Adrenal gland (tissue), 12 donors: ENCODE results near the gene LTN1. TPM values are rescaled to one million over a fixed set of nuclear protein-coding genes. Genes with fewer than 3 reads are reported as not detected.
"Not testable (repeated sequence)": the region's sequence is repeated elsewhere in the genome, so short reads cannot be mapped to it uniquely, and the experiment has no call there.

ENCODE experiments used
- DNase-seq, 7 donors: peaks; one replicate each; pipeline ENCODE4 v3.0.0-alpha.2; 2019 to 2020
- H3K27ac ChIP-seq, 5 donors: fragments of 200-600 bp; sonication (generic) in 4 of 5; 1 replicate in 3 of 5; 2 replicates in 2 of 5; pipeline versions ENCODE4 v1.5.1 to v1.8.0; 2016 to 2020; ENCODE audit warnings: mild to moderate bottlenecking in 1 of 5
- H3K27me3 ChIP-seq: fragments of 200-600 bp; 2 replicates; pipeline ENCODE4 v1.8.0; 2021
- H3K36me3 ChIP-seq, 2 donors: fragments of 200-600 bp; replicated peaks in 1 of 2; 1 replicate in 1 of 2; 2 replicates in 1 of 2; pipeline versions ENCODE4 v1.5.1 to v1.8.0; 2018 to 2022
- H3K4me1 ChIP-seq, 2 donors: fragments of 200-600 bp; replicated peaks in 1 of 2; 1 replicate in 1 of 2; 2 replicates in 1 of 2; pipeline versions ENCODE4 v1.5.1 to v1.8.0; 2018 to 2021
- H3K4me3 ChIP-seq, 4 donors: fragments of 200-600 bp; sonication (generic) in 3 of 4; one replicate each; pipeline ENCODE4 v1.5.1; 2016 to 2018
- H3K9me3 ChIP-seq, 3 donors: fragments of 200-600 bp; sonication (generic) in 1 of 3; replicated peaks in 1 of 3; 1 replicate in 2 of 3; 2 replicates in 1 of 3; pipeline versions ENCODE4 v1.5.1 to v1.8.0; 2016 to 2021
- POLR2A ChIP-seq, 2 donors: fragments of 450-650 bp; IDR thresholded peaks; one replicate each; pipeline ENCODE4 v1.6.1; 2017; ENCODE audit warnings: antibody characterized with exemption in 2 of 2, mild to moderate bottlenecking in 2 of 2, moderate library complexity in 1 of 2
- WGBS, 4 donors: extraction: QIAGEN DNeasy Blood & Tissue Kit in 2 of 4; methylation state at CpG; one replicate each; pipeline versions ENCODE4 v1.1.5 to v1.1.7; 2013 to 2017; 5-methylcytosine and 5-hydroxymethylcytosine counted together
- intact Hi-C, 2 donors: fragments of 100-400 bp; cut with DNase I; formaldehyde crosslinking; loops; one replicate each; pipeline versions ENCODE4 v1.14.1 to v1.15.0; 2022 to 2023
- polyA plus RNA-seq, 3 donors: library from polyadenylated mRNA; stranded (reverse); fragments of 200-250 nt in 2 of 3; fragments of 350-450 nt in 1 of 3; fragmentation: Illumina TruSeq in 1 of 3; extraction: RNeasy Lipid Tissue Mini Kit (QIAGEN cat#74804) in 1 of 3; gene quantifications; one replicate each; pipeline ENCODE4 v1.2.3, GENCODE V29; 2013 to 2014
- total RNA-seq, 9 donors: library from RNA; depleted of rRNA in 4 of 9; stranded (reverse); fragments of >200 nt in 4 of 9; fragments of 120-200 nt in 1 of 9; fragmentation: NEBNext Ultra II Directional in 1 of 9; extraction: Animal tissue kit (Norgen Biotek cat#: 25700) in 1 of 9; gene quantifications; one replicate each; pipeline versions ENCODE4 v1.1.0 to v1.2.4, GENCODE V29; 2013 to 2023
- TF ChIP-seq, protein P1 (sequence below), 6 experiments: fragments of 450-650 bp in 4 of 6; fragments of 200-600 bp in 2 of 6; sonication (generic) in 1 of 6; IDR thresholded peaks; 1 replicate in 5 of 6; 2 replicates in 1 of 6; pipeline versions ENCODE4 v1.5.1 to v1.8.0; 2016 to 2021; ENCODE audit warnings: antibody characterized with exemption in 6 of 6, mild to moderate bottlenecking in 2 of 6, moderate library complexity in 1 of 6
- donor health status: healthy with polysubstance abuse.
- donor health status: Bipolar disorder and iron deficiency.
- donor health status: DM: yes; HTN: yes; CAD: no.
- donor health status: DM: no; HTN: no; CAD: no.
- donor health status: DM: no; HTN: no; CAD: no.
- donor health status: DM: yes; HTN: yes; CAD: no.

Gene LTN1
- total and polyA plus RNA-seq, 12 donors, result 3.6 to 31.2 (median 22.0) TPM

DNA sequence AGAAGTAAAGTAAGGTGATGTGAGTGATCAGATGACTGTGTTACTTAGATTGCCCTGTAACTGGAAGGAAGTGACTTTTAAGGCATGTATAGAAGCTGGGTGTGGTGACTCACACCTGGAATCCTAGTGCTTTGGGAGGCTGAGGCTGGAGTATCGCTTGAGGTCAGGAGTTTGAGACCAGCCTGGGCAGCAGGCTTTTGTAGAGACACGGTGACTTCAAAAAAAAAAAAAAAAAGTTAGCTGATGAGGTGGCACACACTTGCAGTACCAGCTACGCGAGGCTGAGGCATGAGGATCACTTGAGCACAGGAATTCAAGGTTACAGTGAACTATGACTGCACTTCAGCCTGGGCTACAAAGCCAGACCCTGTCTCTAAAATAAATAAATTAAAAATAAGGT is 29.5 kb upstream of the LTN1 start:
- intact Hi-C loops, result no loop called here
- Histone ChIP-seq H3K27me3 (no peaks in the 10 kb centered on the region), H3K4me3 (no peak overlapping the region), H3K36me3 (no peaks in the 10 kb centered on the region), H3K9me3 (no peaks in the 10 kb centered on the region), H3K4me1 (peaks cover 16 to 32% of the 10 kb centered on the region in 2 donors), H3K27ac (no peak overlapping the region)
- TF ChIP-seq, protein P1, sequence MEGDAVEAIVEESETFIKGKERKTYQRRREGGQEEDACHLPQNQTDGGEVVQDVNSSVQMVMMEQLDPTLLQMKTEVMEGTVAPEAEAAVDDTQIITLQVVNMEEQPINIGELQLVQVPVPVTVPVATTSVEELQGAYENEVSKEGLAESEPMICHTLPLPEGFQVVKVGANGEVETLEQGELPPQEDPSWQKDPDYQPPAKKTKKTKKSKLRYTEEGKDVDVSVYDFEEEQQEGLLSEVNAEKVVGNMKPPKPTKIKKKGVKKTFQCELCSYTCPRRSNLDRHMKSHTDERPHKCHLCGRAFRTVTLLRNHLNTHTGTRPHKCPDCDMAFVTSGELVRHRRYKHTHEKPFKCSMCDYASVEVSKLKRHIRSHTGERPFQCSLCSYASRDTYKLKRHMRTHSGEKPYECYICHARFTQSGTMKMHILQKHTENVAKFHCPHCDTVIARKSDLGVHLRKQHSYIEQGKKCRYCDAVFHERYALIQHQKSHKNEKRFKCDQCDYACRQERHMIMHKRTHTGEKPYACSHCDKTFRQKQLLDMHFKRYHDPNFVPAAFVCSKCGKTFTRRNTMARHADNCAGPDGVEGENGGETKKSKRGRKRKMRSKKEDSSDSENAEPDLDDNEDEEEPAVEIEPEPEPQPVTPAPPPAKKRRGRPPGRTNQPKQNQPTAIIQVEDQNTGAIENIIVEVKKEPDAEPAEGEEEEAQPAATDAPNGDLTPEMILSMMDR (IDR thresholded peaks at IDR 0.05), result no peak
- no peak for TF ChIP-seq POLR2A (IDR thresholded peaks at IDR 0.05)
- WGBS, 4 donors, result 54 to 70% (median 59%) methylated on average over 4 of the region's 4 CpGs
- no peak for DNase-seq

- intact Hi-C loops, result no loop called here
- peak in 5 of 7 donors; percentile 35 to 60 (median 46) for DNase-seq
- Histone ChIP-seq H3K9me3 (no peaks in the 10 kb centered on the region), H3K27ac (peak overlapping the region; percentile 53 to 85 (median 79)), H3K4me3 (peak overlapping the region; percentile 76 to 100 (median 85)), H3K27me3 (no peaks in the 10 kb centered on the region), H3K4me1 (peaks cover 7 to 14% of the 10 kb centered on the region in 2 donors), H3K36me3 (no peaks in the 10 kb centered on the region)
- TF ChIP-seq, protein P1 (IDR thresholded peaks at IDR 0.05), result no peak
- no peak for TF ChIP-seq POLR2A (IDR thresholded peaks at IDR 0.05)
- 5 to 20% (median 11%) methylated on average over 12 of the region's 12 CpGs for WGBS, 4 donors
Observed at GRCh38 chr21:29018540-29018939, 25.9 kb upstream of the LTN1 start.

- Histone ChIP-seq H3K4me1 (peaks cover 7 to 14% of the 10 kb centered on the region in 2 donors), H3K9me3 (no peaks in the 10 kb centered on the region), H3K27me3 (no peaks in the 10 kb centered on the region), H3K27ac (peak overlapping the region in 4 of 5 donors; percentile 28 to 85 (median 58)), H3K36me3 (no peaks in the 10 kb centered on the region), H3K4me3 (peak overlapping the region in 1 of 4 donors; percentile 76)
- 61 to 72% (median 65%) methylated on average over 6 of the region's 6 CpGs for WGBS, 4 donors
- TF ChIP-seq, protein P1 (IDR thresholded peaks at IDR 0.05), result no peak
- TF ChIP-seq POLR2A (IDR thresholded peaks at IDR 0.05), result no peak
- no peak for DNase-seq
- intact Hi-C loops, result no loop called here
Observed at GRCh38 chr21:29017639-29018237, 25.1 kb upstream of the LTN1 start.

DNA sequence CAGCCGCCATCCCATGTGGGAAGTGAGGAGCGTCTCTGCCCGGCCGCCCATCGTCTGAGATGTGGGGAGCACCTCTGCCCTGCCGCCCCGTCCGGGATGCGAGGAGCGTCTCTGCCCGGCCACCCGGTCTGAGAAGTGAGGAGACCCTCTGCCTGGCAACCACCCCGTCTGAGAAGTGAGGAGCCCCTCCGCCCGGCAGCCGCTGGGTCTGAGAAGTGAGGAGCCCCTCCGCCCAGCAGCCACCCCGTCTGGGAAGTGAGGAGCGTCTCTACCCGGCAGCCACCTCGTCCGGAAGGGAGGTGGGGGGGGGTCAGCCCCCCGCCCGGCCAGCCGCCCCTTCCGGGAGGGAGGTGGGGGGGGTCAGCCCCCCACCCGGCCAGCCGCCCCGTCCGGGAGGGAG is 18.6 kb upstream of the LTN1 start:
- H3K4me1 ChIP-seq, intact Hi-C loops: not testable (repeated sequence)
- 96% methylated on average over 15 to 28 of the region's 30 CpGs; no CpG with 5 or more reads in 2 of the 4 donors for WGBS, 4 donors

DNA sequence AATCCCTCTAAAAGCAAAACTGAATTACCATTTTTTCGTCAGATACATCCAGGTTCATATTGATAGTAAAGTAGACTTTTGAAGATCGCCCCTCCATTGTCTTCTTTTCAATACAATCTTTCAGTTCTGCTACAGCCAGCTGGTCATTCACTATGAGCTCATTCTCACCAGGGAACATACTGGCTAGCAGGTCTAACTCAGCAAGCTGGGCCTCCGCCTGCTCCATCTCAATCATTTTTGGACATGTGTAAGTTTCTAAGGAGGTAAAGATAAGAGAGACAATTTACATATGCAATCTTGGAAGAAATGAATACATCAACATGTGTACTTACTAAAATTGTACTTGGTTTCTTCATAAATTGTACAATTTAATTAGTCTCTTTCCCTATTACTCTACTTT is 15.7 kb upstream of the LTN1 start:
- TF ChIP-seq POLR2A (IDR thresholded peaks at IDR 0.05), result no peak
- TF ChIP-seq, protein P1 (IDR thresholded peaks at IDR 0.05), result no peak
- no peak for DNase-seq
- Histone ChIP-seq H3K4me1 (peaks cover 0 to 6% of the 10 kb centered on the region in 2 donors), H3K9me3 (no peaks in the 10 kb centered on the region), H3K27me3 (no peaks in the 10 kb centered on the region), H3K36me3 (peaks cover 0 to 3% of the 10 kb centered on the region in 2 donors), H3K27ac (no peak overlapping the region), H3K4me3 (no peak overlapping the region)
- intact Hi-C loops, result no loop called here
- 92 to 96% (median 94%) methylated on average over 3 of the region's 3 CpGs for WGBS, 4 donors

More for the DNA sequence above, 18.6 kb upstream of the LTN1 start:
- H3K27me3 ChIP-seq, H3K4me3 ChIP-seq, DNase-seq, H3K36me3 ChIP-seq, H3K9me3 ChIP-seq, H3K27ac ChIP-seq: not testable (repeated sequence)
